HUES48 (cell line): ENCODE measurements around the gene TMEM171.

ENCODE experiments used
- H3K27ac ChIP-seq: one replicate; pipeline ENCODE4 v1.7.0; 2013; ENCODE audit warnings: low read depth, low read length, inconsistent platforms
- H3K27me3 ChIP-seq: 2 replicates; pipeline ENCODE4 v1.6.1; 2013; ENCODE audit warnings: mild to moderate bottlenecking, low read length; ENCODE audit not compliant: control insufficient read depth, insufficient read depth
- H3K36me3 ChIP-seq: 2 replicates; pipeline ENCODE4 v1.6.1; 2013; ENCODE audit warnings: low read length; ENCODE audit not compliant: control insufficient read depth, insufficient read depth
- H3K4me1 ChIP-seq: 2 replicates; pipeline ENCODE4 v1.6.1; 2013; ENCODE audit warnings: mild to moderate bottlenecking, low read length; ENCODE audit not compliant: control insufficient read depth, insufficient read depth
- H3K4me3 ChIP-seq: 2 replicates; pipeline ENCODE4 v1.5.1; 2013; ENCODE audit warnings: mild to moderate bottlenecking, low read depth, low read length
- H3K9ac ChIP-seq: 2 replicates; pipeline ENCODE4 v1.6.1; 2013; ENCODE audit warnings: mild to moderate bottlenecking, low read depth, low read length, moderate library complexity
- H3K9me3 ChIP-seq: 2 replicates; pipeline ENCODE4 v1.6.1; 2013; ENCODE audit warnings: low read length; ENCODE audit not compliant: control insufficient read depth, insufficient read depth

TMEM171 gene

GRCh38 chr5:73121119-73121463 is 716 bp downstream of the TMEM171 start:
- Histone ChIP-seq H3K36me3 (no peaks in the 10 kb centered on the region), H3K4me3 (peak overlapping the region; percentile 86), H3K4me1 (peaks cover 9% of the 10 kb centered on the region), H3K9ac (0 out of 2 replicates have a peak overlapping the region, but pooled peaks have one; percentile 50), H3K27me3 (peaks cover 52% of the 10 kb centered on the region), H3K27ac (no peak overlapping the region), H3K9me3 (no peaks in the 10 kb centered on the region)

GRCh38 chr5:73122875-73123810 is 2.8 kb downstream of the TMEM171 start:
- peaks cover 48% of the 10 kb centered on the region for H3K27me3 ChIP-seq
- H3K36me3 ChIP-seq: no peaks in the 10 kb centered on the region
- H3K27ac ChIP-seq: no peak overlapping the region
- no peak overlapping the region for H3K4me3 ChIP-seq
- peaks cover 9% of the 10 kb centered on the region for H3K4me1 ChIP-seq
- H3K9ac ChIP-seq: no peak overlapping the region
- no peaks in the 10 kb centered on the region for H3K9me3 ChIP-seq

DNA sequence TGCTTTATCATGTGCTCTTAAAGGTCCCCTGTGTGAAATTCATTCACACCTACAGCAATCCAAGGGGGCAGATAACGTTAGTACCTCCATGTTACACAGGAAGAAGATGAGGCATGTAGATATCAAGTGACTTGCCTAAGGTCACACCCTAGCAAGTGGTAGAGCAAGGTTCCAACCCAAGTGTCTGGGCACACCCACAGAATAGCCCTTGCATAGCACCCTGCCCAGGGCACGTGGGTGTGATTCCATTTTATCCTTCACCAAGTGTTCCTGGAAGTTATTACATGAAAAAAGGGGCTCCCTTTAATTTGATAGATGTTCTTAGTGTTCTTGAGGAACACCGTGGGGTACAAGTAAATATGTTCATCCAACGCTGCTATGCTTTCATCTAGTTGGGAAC is 4.9 kb downstream of the TMEM171 start:
- Histone ChIP-seq H3K9me3 (no peaks in the 10 kb centered on the region), H3K27ac (no peak overlapping the region)

GRCh38 chr5:73126381-73126780 is 6.0 kb downstream of the TMEM171 start:
- peaks cover 18% of the 10 kb centered on the region for H3K27me3 ChIP-seq
- H3K36me3 ChIP-seq: no peaks in the 10 kb centered on the region
- H3K4me1 ChIP-seq: peaks cover 15% of the 10 kb centered on the region
- no peak overlapping the region for H3K27ac ChIP-seq
- H3K9me3 ChIP-seq: no peaks in the 10 kb centered on the region
- H3K9ac ChIP-seq: no peak overlapping the region
- H3K4me3 ChIP-seq: no peak overlapping the region

More for the DNA sequence above, 4.9 kb downstream of the TMEM171 start:
- Histone ChIP-seq H3K9ac (no peak overlapping the region), H3K27me3 (peaks cover 29% of the 10 kb centered on the region), H3K36me3 (no peaks in the 10 kb centered on the region), H3K4me1 (peaks cover 11% of the 10 kb centered on the region), H3K4me3 (no peak overlapping the region)

DNA sequence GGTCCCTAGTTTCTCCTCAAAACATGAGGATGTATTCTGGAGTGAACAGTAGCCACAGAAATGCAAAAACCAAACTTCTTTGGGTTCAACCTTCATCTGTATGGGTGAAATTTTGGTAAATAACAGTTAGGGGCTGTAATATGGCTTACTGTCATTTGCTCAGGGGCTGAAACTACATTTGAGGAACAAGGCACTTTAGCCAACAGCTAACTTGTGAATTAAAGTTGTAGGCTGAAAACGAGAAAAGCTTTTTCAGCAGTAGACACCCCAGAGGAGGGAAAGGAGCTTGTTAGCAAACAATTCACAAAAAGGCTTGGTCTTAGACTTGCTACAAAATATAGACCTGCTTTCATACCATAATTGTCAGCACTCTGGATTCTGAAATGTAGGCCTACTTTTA is 6.6 kb downstream of the TMEM171 start:
- H3K9ac ChIP-seq: no peak overlapping the region
- H3K27ac ChIP-seq: no peak overlapping the region
- H3K4me3 ChIP-seq: no peak overlapping the region
- no peaks in the 10 kb centered on the region for H3K9me3 ChIP-seq
- H3K27me3 ChIP-seq: peaks cover 12% of the 10 kb centered on the region
- H3K4me1 ChIP-seq: peaks cover 15% of the 10 kb centered on the region
- no peaks in the 10 kb centered on the region for H3K36me3 ChIP-seq

DNA sequence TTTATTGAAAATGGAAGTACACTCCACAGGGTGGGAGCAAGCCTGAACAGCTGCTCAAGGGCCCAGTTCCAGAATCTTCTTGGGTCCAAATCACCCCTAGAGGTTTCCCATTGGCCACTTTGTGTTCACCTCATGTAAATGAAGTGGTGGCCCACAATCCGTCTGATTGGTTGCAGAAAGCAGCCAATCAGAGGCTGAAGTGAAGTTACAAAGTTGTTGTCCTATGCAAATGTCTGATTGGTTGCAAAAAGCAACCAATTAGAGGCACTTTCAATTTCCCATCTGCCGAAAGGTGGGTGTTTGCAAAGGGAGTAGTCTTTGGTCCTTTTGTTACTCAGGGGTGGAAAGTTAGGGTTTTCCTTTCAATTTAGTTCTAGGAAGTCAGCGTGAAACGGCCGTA is 8.8 kb downstream of the TMEM171 start:
- no peaks in the 10 kb centered on the region for H3K9me3 ChIP-seq
- no peaks in the 10 kb centered on the region for H3K36me3 ChIP-seq
- H3K27me3 ChIP-seq: no peaks in the 10 kb centered on the region
- H3K4me1 ChIP-seq: peaks cover 13% of the 10 kb centered on the region
- H3K27ac ChIP-seq: no peak overlapping the region
- no peak overlapping the region for H3K4me3 ChIP-seq
- H3K9ac ChIP-seq: no peak overlapping the region

DNA sequence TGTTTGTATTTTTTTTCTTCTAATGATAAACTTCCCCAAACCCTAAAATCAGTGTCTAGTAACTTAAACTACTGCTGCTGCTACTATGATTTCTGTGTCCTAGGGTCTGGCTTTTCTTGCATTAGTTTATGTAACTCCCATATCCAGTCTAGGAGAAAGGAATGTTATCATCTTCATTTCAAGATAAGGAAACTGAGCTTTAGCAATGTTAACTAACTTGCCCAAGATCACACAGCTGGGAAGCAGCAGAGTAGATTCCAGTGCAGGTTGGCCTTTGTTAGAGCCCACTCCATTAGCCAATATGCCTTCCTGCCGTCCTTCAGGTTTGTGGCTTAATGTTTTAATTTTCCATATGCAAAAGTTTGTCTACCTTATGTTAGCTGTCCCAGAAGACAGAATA is 10.4 kb downstream of the TMEM171 start:
- no peaks in the 10 kb centered on the region for H3K36me3 ChIP-seq
- H3K27me3 ChIP-seq: no peaks in the 10 kb centered on the region
- no peak overlapping the region for H3K4me3 ChIP-seq
- no peaks in the 10 kb centered on the region for H3K9me3 ChIP-seq
- no peak overlapping the region for H3K27ac ChIP-seq
- H3K9ac ChIP-seq: no peak overlapping the region
- H3K4me1 ChIP-seq: peaks cover 15% of the 10 kb centered on the region

GRCh38 chr5:73131711-73132425 is 11.5 kb downstream of the TMEM171 start:
- Histone ChIP-seq H3K4me1 (peaks cover 22% of the 10 kb centered on the region), H3K27me3 (no peaks in the 10 kb centered on the region), H3K9me3 (no peaks in the 10 kb centered on the region), H3K36me3 (no peaks in the 10 kb centered on the region), H3K4me3 (no peak overlapping the region), H3K9ac (no peak overlapping the region), H3K27ac (no peak overlapping the region)

- Histone ChIP-seq H3K9ac (no peak overlapping the region), H3K4me3 (no peak overlapping the region), H3K4me1 (peaks cover 22% of the 10 kb centered on the region), H3K36me3 (no peaks in the 10 kb centered on the region), H3K27me3 (no peaks in the 10 kb centered on the region), H3K9me3 (no peaks in the 10 kb centered on the region), H3K27ac (no peak overlapping the region)
Measured at GRCh38 chr5:73132759-73133158, 12.4 kb downstream of the TMEM171 start.

- H3K4me3 ChIP-seq: no peak overlapping the region
- no peaks in the 10 kb centered on the region for H3K9me3 ChIP-seq
- H3K9ac ChIP-seq: no peak overlapping the region
- no peaks in the 10 kb centered on the region for H3K27me3 ChIP-seq
- H3K27ac ChIP-seq: no peak overlapping the region
- H3K4me1 ChIP-seq: peaks cover 22% of the 10 kb centered on the region
- no peaks in the 10 kb centered on the region for H3K36me3 ChIP-seq
Measured at GRCh38 chr5:73135021-73135420, 14.6 kb downstream of the TMEM171 start.

- no peak overlapping the region for H3K9ac ChIP-seq
- no peaks in the 10 kb centered on the region for H3K36me3 ChIP-seq
- H3K27ac ChIP-seq: no peak overlapping the region
- H3K9me3 ChIP-seq: no peaks in the 10 kb centered on the region
- H3K27me3 ChIP-seq: no peaks in the 10 kb centered on the region
- H3K4me1 ChIP-seq: peaks cover 18% of the 10 kb centered on the region
- H3K4me3 ChIP-seq: no peak overlapping the region
Measured at GRCh38 chr5:73135429-73136054, 15.2 kb downstream of the TMEM171 start.
